GM21737 (cell line): ENCODE results near the gene GAK.

ENCODE experiments used
- ATAC-seq: cut with Tn5 transposase; IDR thresholded peaks from one replicate; pipeline ENCODE4 v1.9.1; 2021; ENCODE audit warnings: mild to moderate bottlenecking, moderate library complexity; ENCODE audit not compliant: unreplicated experiment

The GAK gene

GRCh38 chr4:833156-833555 is 99.0 kb downstream of the GAK start:
- no peak for ATAC-seq

GRCh38 chr4:832536-832935 is 99.6 kb downstream of the GAK start:
- ATAC-seq = no peak

GRCh38 chr4:832108-832507 is 100.0 kb downstream of the GAK start:
- ATAC-seq = no peak

GRCh38 chr4:831483-831805 is 100.7 kb downstream of the GAK start:
- ATAC-seq = no peak

GRCh38 chr4:830601-831482 is 101.3 kb downstream of the GAK start:
- ATAC-seq = no peak

- no peak for ATAC-seq
Observed at GRCh38 chr4:829761-830600, 102.1 kb downstream of the GAK start.

- no peak for ATAC-seq
Observed at GRCh38 chr4:829291-829690, 102.8 kb downstream of the GAK start.

- ATAC-seq = no peak
Observed at GRCh38 chr4:828641-829271, 103.4 kb downstream of the GAK start.

GRCh38 chr4:827209-828081 is 104.7 kb downstream of the GAK start:
- ATAC-seq = no peak

GRCh38 chr4:826508-827208 is 105.5 kb downstream of the GAK start:
- ATAC-seq = no peak

- no peak for ATAC-seq
Observed at GRCh38 chr4:825971-826330, 106.2 kb downstream of the GAK start, which contains the start of gene CPLX1. CPLX1 (minus strand) TSS chr4:826129; CDS start chr4:824522, 1,607 bp downstream.

GRCh38 chr4:825063-825970 is 106.8 kb downstream of the GAK start:
- no peak for ATAC-seq

- no peak for ATAC-seq
Observed at GRCh38 chr4:824461-825062, 107.6 kb downstream of the GAK start.

GRCh38 chr4:823761-824460 is 108.2 kb downstream of the GAK start:
- ATAC-seq = no peak

GRCh38 chr4:823176-823760 is 108.8 kb downstream of the GAK start:
- no peak for ATAC-seq

GRCh38 chr4:822361-823175 is 109.5 kb downstream of the GAK start:
- ATAC-seq = no peak

GRCh38 chr4:821631-822030 is 110.5 kb downstream of the GAK start:
- no peak for ATAC-seq
